GM21576 (cell line): ENCODE measurements around the gene SPRR2B.
"Not testable (repeated sequence)": the region's sequence is repeated elsewhere in the genome, so short reads cannot be mapped to it uniquely, and the experiment has no call there.

Experiments
- ATAC-seq: cut with Tn5 transposase; IDR thresholded peaks from one replicate; pipeline ENCODE4 v1.9.1; 2021; ENCODE audit warnings: mild to moderate bottlenecking, moderate library complexity; ENCODE audit not compliant: unreplicated experiment

The SPRR2B gene

DNA sequence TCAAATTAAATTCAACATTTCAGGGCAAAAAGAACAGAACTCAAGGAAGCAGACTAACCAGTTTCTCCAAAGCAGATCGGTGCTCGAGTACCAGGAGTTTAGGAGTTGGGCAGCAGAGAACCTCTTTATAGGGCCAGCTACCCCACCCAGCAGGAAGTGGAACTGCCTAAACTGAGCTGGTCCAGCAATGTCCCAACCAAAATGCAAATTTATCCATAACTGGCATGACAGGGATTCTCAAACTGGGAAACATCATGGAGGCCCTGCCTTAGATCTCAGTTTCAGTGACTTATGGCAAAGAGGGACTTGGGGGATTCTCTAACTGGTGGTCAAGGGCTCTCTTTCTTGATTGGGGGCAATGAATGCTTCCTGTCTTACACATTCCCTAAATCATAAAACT, at the start of gene SPRR2B:
Gene SPRR2B (minus strand): TSS at position 101 of the 400 bp plus-strand sequence. CDS start 772 bp downstream, outside the sequence.
- no peak for ATAC-seq

GRCh38 chr1:153120945-153121344, 49.5 kb upstream of the SPRR2B start:
- no peak for ATAC-seq

DNA sequence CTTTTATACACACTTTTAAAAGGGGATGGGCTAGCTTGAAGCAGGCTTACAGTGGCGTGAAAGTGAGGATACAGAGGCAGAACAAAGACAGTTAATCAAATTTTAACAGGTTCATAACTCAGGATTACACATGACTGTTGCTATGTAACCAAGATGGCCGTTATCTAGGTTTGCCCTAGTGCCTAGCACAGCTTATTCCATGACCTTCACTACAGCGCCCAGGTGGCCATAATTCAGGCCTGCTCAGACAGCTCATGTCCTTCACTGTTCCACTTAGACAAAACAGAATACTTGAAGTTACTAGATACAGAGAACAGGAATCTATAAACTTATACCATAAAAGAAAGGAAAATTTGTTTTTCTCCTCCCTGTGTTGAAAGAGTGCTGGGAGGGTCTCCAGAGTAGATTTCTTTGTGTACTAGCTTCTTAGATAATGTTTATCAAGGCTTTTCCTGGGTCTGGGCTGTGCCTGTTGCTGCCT, 48.1 kb upstream of the SPRR2B start:
- ATAC-seq: no peak

GRCh38 chr1:153115264-153115663, 43.9 kb upstream of the SPRR2B start:
- ATAC-seq: not testable (repeated sequence)

DNA sequence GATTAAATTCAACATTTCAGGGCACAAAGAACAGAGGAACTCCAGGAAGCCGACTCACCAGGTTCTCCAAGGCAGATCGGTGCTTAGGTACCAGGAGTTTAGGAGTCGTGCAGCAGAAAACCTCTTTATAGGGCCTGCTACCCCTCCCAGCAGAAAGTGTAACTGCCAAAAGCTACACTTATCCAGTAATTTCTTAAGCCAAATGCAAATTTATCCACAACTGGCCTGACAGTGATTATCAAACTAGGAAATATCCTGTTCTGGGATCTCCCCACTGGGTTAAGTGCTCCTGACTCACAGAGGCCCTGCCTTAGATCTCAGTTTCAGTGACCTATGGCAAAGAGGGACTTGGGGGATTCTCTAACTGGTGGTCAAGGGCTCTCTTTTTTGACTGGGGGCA, 42.0 kb upstream of the SPRR2B start, which contains the start of gene SPRR2F:
Gene SPRR2F (minus strand): TSS at position 101 of the 400 bp plus-strand sequence. CDS start 783 bp downstream, outside the sequence.
- ATAC-seq: no peak

GRCh38 chr1:153112454-153112853, 41.0 kb upstream of the SPRR2B start:
- ATAC-seq: not testable (repeated sequence)

DNA sequence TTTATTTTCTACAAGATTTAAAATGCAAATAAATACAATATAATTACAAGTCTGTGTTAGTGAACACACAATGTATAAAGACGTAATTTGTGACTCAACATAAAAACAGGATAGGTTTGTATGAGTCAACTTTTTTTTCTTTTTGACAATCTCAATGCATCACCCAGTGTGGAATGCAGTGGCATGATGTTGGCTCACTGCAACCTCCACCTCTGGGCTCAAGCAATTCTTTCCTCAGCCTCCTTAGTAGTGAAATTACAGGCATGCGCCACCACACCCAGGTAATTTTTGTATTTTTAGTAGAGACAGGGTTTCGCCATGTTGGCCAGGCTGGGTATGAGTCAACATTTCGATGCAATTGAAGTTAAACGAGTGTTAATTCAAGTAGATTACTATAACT, 28.8 kb upstream of the SPRR2B start:
- ATAC-seq: no peak

- ATAC-seq: no peak
These were observed 28.1 kb upstream of the SPRR2B start for GRCh38 chr1:153099461-153100045.

DNA sequence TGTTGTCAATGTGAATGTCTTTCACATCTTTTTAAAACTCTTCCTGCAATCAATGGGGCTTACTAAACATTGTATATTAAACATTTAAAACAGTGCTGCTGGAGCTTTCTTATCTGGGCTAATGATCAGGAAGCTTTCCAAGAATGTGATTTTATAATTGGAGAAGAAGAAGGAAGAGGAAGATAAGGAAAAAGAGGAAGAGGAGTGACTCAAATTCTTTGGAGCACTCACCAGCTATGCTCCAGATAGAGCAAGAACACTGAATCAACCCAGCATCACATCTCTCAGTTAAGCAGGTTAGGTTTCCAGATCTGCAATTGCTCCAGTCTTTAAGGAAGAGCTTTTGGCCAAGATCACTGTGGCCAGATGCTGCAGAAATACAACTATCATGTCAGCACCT, 24.4 kb upstream of the SPRR2B start:
- ATAC-seq: no peak

- no peak for ATAC-seq
These were observed 23.0 kb upstream of the SPRR2B start, which contains the start of gene SPRR2E for GRCh38 chr1:153094426-153094825. SPRR2E (minus strand) TSS chr1:153094526; CDS start chr1:153093751, 775 bp downstream.

GRCh38 chr1:153087652-153088051, 16.2 kb upstream of the SPRR2B start:
- no peak for ATAC-seq

GRCh38 chr1:153081736-153082135, 10.3 kb upstream of the SPRR2B start:
- no peak for ATAC-seq

GRCh38 chr1:153072806-153073726, 1.7 kb upstream of the SPRR2B start:
- ATAC-seq: no peak

DNA sequence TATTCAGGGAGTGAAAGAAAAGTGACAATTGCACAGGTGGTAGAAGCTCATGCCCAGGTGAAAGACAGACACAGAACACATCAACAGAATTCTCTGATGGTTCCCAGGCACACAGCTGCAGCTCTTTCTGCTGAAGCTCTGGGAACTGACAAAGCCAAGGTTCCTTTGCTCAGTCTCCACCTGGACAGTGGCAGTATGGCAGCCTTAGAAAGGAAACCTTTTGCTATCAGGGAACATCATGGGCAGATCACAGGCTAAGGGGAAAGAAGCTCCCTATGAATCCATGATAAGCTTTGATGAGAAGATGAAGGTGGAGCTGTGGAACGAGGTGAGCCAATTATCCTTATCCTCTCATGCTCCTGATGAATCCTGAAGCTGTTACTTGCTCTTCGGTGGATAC, 1.2 kb downstream of the SPRR2B start:
- no peak for ATAC-seq

DNA sequence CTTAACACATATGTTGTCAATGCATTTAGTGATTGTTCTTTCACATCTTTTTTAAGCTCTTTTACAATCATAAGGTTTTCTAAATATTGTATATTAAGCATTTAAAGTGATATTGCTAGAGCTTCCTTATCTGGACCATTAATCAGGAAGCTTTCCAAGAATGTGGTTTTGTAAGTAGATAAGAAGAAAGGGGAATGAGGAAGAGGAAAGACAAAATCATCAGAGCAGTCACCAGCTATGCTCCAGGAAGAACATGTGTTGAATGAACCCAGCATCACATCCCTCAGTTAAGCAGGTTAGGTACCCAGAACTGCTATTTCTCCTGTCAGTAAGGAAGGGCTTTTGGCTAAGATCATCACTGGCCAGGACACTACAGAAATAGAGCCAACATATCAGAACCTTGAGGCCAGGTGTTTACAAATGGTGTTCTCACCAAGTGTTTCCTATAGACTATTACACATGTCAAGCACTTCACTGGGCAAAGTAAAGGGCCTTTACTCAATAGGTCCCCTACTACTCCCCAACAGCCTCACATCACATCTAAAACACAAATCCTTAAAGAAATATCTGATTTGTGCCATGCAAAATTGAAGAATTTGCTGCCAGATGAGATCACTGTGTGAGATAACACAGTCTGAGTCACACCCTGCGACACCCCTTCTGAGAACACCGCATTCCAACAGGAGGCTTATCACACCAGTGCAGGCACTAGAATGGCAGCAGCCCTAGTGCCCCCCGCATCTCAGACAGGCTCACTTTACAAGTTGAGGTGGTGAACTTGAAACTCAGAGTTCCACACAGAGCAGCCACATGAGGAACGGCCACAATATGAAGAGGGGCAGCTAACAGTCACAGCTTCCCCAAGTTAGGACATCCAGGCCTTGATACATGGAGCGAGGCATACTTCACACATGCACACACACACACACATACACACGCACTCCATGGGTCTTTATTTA, 12.3 kb downstream of the SPRR2B start:
- ATAC-seq: no peak

DNA sequence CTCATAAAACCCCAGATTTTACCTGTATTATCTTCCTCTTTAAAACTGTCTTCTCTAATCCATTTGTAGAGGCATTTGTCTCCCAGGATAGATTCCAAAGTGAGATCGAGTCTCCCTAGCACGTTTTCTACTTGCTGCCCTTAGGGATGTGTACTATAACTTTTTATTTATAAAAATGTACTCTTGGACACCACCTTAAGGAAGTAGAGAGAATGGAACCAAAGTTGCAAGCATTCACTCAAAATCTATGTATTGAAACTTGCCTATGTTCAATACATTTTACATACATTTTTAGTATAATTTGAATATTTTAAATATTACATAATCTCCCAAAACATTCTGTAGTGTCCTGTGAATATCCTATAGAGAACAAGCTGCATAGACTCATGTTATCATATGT, 13.3 kb downstream of the SPRR2B start:
- no peak for ATAC-seq

DNA sequence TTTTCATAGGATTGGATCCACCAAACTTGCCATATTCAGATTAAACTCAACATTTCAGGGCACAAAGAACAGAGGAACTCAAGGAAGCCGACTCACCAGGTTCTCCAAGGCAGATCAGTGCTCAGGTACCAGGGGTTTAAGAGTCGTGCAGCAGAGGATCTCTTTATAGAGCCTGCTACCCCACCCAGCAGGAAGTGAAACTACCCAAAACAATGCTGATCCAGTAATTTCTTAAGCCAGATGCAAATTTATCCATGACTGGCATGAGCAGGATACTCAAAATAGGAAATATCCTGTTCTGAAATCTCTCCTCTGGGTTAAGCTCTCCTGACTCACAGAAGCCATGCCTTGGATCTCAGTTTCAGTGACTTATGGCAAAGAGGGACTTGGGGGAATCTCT, 14.0 kb downstream of the SPRR2B start, which contains the start of gene SPRR2A:
Gene SPRR2A (minus strand): TSS at position 138 of the 400 bp plus-strand sequence. CDS start 777 bp downstream, outside the sequence.
- no peak for ATAC-seq

GRCh38 chr1:153056111-153056510, 15.3 kb downstream of the SPRR2B start:
- not testable (repeated sequence) for ATAC-seq

- no peak for ATAC-seq
These were observed 22.2 kb downstream of the SPRR2B start for GRCh38 chr1:153049211-153049610.

DNA sequence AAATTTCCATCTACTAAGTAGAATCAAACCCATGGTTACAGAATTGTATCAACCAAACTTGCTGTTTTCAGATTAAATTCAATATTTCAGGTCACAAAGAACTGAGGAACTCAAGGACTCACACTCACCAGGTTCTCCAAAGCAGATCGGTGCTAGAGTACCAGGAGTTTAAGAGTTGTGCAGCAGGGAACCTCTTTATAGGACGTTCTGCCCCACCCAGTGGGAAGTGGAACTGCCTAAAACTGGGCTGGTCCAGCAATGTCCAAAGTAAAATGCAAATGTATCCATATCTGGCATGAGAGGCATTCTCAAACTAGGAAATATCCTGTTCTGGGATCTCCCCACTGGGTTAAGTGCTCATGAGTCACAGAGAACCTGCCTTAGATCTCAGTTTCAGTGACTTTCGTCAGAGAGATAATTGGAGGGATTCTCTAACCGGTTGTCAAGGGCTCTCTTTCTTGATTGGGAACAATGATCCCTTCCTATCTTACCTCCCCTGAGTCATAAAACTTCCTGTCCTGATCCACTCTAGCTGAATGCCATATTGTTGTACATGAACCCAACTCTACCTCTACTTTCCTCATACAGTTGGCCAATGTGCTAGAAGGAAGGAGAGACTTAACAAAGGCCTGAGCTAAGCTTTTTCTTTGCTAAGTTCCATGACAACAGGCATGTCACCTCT, 30.3 kb downstream of the SPRR2B start, which contains the start of gene SPRR2D:
Gene SPRR2D (minus strand): TSS at position 171 of the 682 bp plus-strand sequence. CDS start 774 bp downstream, outside the sequence.
- ATAC-seq: no peak
